WTC11 (cell line): ENCODE measurements around the gene NXPE2. TPM values are rescaled to one million over a fixed set of nuclear protein-coding genes. Genes with fewer than 3 reads are reported as not detected.

Experiments used
- ATAC-seq: fragments of 200-7000 bp; cut with Tn5 transposase; 2 replicates; pipeline ENCODE4 v1.10.0; 2021; ENCODE audit warnings: mild to moderate bottlenecking, moderate library complexity
- CTCF ChIA-PET: fragments of 300-600 bp; sonication (Branson Sonifier 250); formaldehyde crosslinking; loops from one replicate; lab custom pipeline; 2021; ENCODE audit warnings: antibody characterized with exemption; lab: Charles Lee
- POLR2A ChIA-PET: fragments of 350-600 bp; sonication (Branson Sonifier 250); formaldehyde crosslinking; loops from one replicate; lab custom pipeline; 2021; ENCODE audit warnings: antibody characterized with exemption; lab: Charles Lee
- DNase-seq: peaks from one replicate; pipeline ENCODE4 v3.0.0; 2021; ENCODE audit warnings: low spot score
- H3K27ac Mint-ChIP-seq: 2 replicates; pipeline ENCODE4 v1.8.0; 2021; ENCODE audit warnings: mixed read lengths
- H3K27me3 Mint-ChIP-seq: 2 replicates; pipeline ENCODE4 v1.8.0; 2021; ENCODE audit warnings: low read depth, mild to moderate bottlenecking, moderate library complexity, mixed read lengths
- H3K36me3 Mint-ChIP-seq: 2 replicates; pipeline ENCODE4 v1.8.0; 2021; ENCODE audit warnings: mixed read lengths
- H3K4me1 Mint-ChIP-seq: 2 replicates; pipeline ENCODE4 v1.8.0; 2022; ENCODE audit warnings: mixed read lengths
- H3K4me3 Mint-ChIP-seq: 2 replicates; pipeline ENCODE4 v1.8.0; 2021; ENCODE audit warnings: mild to moderate bottlenecking, moderate library complexity, mixed read lengths
- H3K9me3 Mint-ChIP-seq: 2 replicates; pipeline ENCODE4 v1.8.0; 2021; ENCODE audit warnings: mixed read lengths
- CREM ChIP-seq: sonication (generic); formaldehyde crosslinking; IDR thresholded peaks from 2 replicates; pipeline ENCODE4 v1.8.1; 2022; ENCODE audit warnings: mild to moderate bottlenecking, missing genetic modification reagents, moderate library complexity
- E2F4 ChIP-seq: sonication (generic); formaldehyde crosslinking; IDR thresholded peaks from 2 replicates; pipeline ENCODE4 v1.8.1; 2022; ENCODE audit warnings: low read depth, mild to moderate bottlenecking, moderate library complexity, missing genetic modification reagents, borderline replicate concordance
- ESRRA ChIP-seq: sonication (generic); formaldehyde crosslinking; IDR thresholded peaks from 2 replicates; pipeline ENCODE4 v1.8.1; 2022; ENCODE audit warnings: mild to moderate bottlenecking, missing genetic modification reagents, borderline replicate concordance
- FOXJ3 ChIP-seq: sonication (generic); formaldehyde crosslinking; IDR thresholded peaks from 2 replicates; pipeline ENCODE4 v1.9.0; 2021; ENCODE audit warnings: missing genetic modification reagents, mild to moderate bottlenecking, borderline replicate concordance
- GABPB1 ChIP-seq: sonication (generic); formaldehyde crosslinking; IDR thresholded peaks from 2 replicates; pipeline ENCODE4 v1.8.1; 2023; ENCODE audit warnings: mild to moderate bottlenecking, missing genetic modification reagents
- GRHL2 ChIP-seq: fragments of 250-450 bp; sonication (Bioruptor Pico); IDR thresholded peaks from 2 replicates; pipeline ENCODE4 v1.8.0; 2022; ENCODE audit warnings: mild to moderate bottlenecking, moderate library complexity; ENCODE audit not compliant: insufficient replicate concordance, severe bottlenecking
- NFATC4 ChIP-seq: fragments of 250-450 bp; sonication (Bioruptor Pico); IDR thresholded peaks from 2 replicates; pipeline ENCODE4 v1.9.0; 2021; ENCODE audit warnings: mild to moderate bottlenecking
- TCF7 ChIP-seq: sonication (generic); formaldehyde crosslinking; IDR thresholded peaks from 2 replicates; pipeline ENCODE4 v1.8.0; 2022; ENCODE audit warnings: mild to moderate bottlenecking, low read depth, missing genetic modification reagents, moderate library complexity
- ZMAT4 ChIP-seq: fragments of 250-450 bp; sonication (Bioruptor Pico); IDR thresholded peaks from 2 replicates; pipeline ENCODE4 v1.9.0; 2021; ENCODE audit warnings: mild to moderate bottlenecking
- ZNF121 ChIP-seq: sonication (generic); formaldehyde crosslinking; IDR thresholded peaks from 2 replicates; pipeline ENCODE4 v1.8.0; 2023; ENCODE audit warnings: missing genetic modification reagents
- ZNF138 ChIP-seq: sonication (generic); formaldehyde crosslinking; conservative IDR thresholded peaks from 2 replicates; pipeline ENCODE4 v1.8.1; 2022; ENCODE audit warnings: mild to moderate bottlenecking, moderate library complexity, missing genetic modification reagents
- ZNF317 ChIP-seq: sonication (generic); formaldehyde crosslinking; IDR thresholded peaks from 2 replicates; pipeline ENCODE4 v1.8.1; 2023; ENCODE audit warnings: low read depth, mild to moderate bottlenecking, moderate library complexity, missing genetic modification reagents, borderline replicate concordance
- ZNF425 ChIP-seq: fragments of 250-450 bp; sonication (Bioruptor Pico); conservative IDR thresholded peaks from 2 replicates; pipeline ENCODE4 v1.9.0; 2021; ENCODE audit warnings: mild to moderate bottlenecking
- total RNA-seq: library from RNA; stranded (reverse); gene quantifications from 3 replicates; pipeline ENCODE4 v1.2.3, GENCODE V29; 2021
- TF ChIP-seq, protein P1 (sequence below): sonication (generic); formaldehyde crosslinking; IDR thresholded peaks from 2 replicates; pipeline ENCODE4 v1.8.1; 2022; ENCODE audit warnings: low read depth, missing genetic modification reagents, borderline replicate concordance
- TF ChIP-seq, protein P2 (sequence below): sonication (generic); formaldehyde crosslinking; IDR thresholded peaks from 2 replicates; pipeline ENCODE4 v1.8.0; 2022; ENCODE audit warnings: mild to moderate bottlenecking, missing genetic modification reagents
- TF ChIP-seq, protein P3 (sequence below): fragments of 200-600 bp; IDR thresholded peaks from 2 replicates; pipeline ENCODE4 v1.8.0; 2022; ENCODE audit warnings: antibody characterized with exemption
- TF ChIP-seq, protein P4 (sequence below): sonication (generic); formaldehyde crosslinking; IDR thresholded peaks from 2 replicates; pipeline ENCODE4 v1.8.1; 2023; ENCODE audit warnings: mild to moderate bottlenecking, moderate library complexity, missing genetic modification reagents

NXPE2 gene
- total RNA-seq, 1 experiment from 2014 or later: not detected

DNA sequence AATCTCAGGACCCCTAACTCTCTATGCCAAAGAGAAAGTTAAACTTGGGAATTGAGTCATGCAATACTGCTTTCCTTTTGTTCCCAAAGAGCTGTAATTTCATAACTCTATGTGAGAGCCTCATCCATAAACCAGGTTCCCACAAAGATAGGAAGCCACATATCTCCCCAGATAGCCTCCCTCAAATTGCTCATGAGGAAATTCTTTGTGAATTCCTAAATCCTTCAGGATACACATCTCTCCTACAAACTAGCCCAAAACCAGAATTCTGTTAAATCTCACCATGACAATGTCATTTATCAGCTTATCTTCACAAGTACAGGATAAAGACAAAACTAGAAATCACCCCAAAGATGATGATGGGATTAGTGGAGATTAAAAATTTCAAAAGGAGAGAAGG is 4.7 kb upstream of the NXPE2 start (continued):
- TF ChIP-seq, protein P1, sequence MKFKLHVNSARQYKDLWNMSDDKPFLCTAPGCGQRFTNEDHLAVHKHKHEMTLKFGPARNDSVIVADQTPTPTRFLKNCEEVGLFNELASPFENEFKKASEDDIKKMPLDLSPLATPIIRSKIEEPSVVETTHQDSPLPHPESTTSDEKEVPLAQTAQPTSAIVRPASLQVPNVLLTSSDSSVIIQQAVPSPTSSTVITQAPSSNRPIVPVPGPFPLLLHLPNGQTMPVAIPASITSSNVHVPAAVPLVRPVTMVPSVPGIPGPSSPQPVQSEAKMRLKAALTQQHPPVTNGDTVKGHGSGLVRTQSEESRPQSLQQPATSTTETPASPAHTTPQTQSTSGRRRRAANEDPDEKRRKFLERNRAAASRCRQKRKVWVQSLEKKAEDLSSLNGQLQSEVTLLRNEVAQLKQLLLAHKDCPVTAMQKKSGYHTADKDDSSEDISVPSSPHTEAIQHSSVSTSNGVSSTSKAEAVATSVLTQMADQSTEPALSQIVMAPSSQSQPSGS: no peak
- TF ChIP-seq, protein P2, sequence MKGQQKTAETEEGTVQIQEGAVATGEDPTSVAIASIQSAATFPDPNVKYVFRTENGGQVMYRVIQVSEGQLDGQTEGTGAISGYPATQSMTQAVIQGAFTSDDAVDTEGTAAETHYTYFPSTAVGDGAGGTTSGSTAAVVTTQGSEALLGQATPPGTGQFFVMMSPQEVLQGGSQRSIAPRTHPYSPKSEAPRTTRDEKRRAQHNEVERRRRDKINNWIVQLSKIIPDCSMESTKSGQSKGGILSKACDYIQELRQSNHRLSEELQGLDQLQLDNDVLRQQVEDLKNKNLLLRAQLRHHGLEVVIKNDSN: no peak
- TF ChIP-seq, protein P3, sequence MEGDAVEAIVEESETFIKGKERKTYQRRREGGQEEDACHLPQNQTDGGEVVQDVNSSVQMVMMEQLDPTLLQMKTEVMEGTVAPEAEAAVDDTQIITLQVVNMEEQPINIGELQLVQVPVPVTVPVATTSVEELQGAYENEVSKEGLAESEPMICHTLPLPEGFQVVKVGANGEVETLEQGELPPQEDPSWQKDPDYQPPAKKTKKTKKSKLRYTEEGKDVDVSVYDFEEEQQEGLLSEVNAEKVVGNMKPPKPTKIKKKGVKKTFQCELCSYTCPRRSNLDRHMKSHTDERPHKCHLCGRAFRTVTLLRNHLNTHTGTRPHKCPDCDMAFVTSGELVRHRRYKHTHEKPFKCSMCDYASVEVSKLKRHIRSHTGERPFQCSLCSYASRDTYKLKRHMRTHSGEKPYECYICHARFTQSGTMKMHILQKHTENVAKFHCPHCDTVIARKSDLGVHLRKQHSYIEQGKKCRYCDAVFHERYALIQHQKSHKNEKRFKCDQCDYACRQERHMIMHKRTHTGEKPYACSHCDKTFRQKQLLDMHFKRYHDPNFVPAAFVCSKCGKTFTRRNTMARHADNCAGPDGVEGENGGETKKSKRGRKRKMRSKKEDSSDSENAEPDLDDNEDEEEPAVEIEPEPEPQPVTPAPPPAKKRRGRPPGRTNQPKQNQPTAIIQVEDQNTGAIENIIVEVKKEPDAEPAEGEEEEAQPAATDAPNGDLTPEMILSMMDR: no peak
- TF ChIP-seq CREM (CRISPR knock-in tag): no peak

DNA sequence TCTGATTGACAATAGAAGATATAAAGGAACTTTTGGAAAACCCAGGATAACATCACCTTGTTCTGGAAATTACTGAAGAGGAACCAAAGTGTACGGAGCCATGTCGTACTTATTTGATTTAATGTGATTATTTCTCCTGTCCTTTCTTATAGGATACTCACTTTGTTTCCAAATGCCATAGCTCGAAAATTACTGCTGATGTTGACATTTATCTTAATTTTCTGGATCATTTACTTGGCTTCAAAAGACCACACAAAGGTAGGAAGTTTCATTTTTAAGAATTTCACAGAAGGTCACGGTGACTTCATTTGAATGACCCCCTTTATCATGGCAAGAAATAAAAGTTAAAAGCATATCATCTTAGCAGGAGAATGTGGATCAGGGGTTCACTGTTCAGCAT is 1.2 kb downstream of the NXPE2 start:
- H3K9me3 Mint-ChIP-seq: peaks cover 70% of the 10 kb centered on the region
- ATAC-seq: no peak
- peaks cover 5% of the 10 kb centered on the region for H3K27me3 Mint-ChIP-seq
- H3K4me1 Mint-ChIP-seq: no peaks in the 10 kb centered on the region
- H3K27ac Mint-ChIP-seq: no peak overlapping the region
- no peak overlapping the region for H3K4me3 Mint-ChIP-seq
- POLR2A ChIA-PET: no interaction called here
- no peak for TF ChIP-seq ZMAT4 (CRISPR knock-in tag)
- no peak for TF ChIP-seq ZNF138 (CRISPR knock-in tag)
- no peak for TF ChIP-seq GABPB1
- no peak for TF ChIP-seq ZNF121 (CRISPR knock-in tag)
- TF ChIP-seq FOXJ3 (CRISPR knock-in tag): no peak
- no peak for TF ChIP-seq ESRRA (CRISPR knock-in tag)
- no peak for TF ChIP-seq TCF7 (CRISPR knock-in tag)
- TF ChIP-seq ZNF425 (CRISPR knock-in tag): no peak
- TF ChIP-seq ZNF317 (CRISPR knock-in tag): no peak
- TF ChIP-seq E2F4 (CRISPR knock-in tag): no peak
- TF ChIP-seq, protein P4, sequence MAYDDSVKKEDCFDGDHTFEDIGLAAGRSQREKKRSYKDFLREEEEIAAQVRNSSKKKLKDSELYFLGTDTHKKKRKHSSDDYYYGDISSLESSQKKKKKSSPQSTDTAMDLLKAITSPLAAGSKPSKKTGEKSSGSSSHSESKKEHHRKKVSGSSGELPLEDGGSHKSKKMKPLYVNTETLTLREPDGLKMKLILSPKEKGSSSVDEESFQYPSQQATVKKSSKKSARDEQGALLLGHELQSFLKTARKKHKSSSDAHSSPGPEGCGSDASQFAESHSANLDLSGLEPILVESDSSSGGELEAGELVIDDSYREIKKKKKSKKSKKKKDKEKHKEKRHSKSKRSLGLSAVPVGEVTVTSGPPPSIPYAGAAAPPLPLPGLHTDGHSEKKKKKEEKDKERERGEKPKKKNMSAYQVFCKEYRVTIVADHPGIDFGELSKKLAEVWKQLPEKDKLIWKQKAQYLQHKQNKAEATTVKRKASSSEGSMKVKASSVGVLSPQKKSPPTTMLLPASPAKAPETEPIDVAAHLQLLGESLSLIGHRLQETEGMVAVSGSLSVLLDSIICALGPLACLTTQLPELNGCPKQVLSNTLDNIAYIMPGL (CRISPR knock-in tag): no peak
- TF ChIP-seq, protein P3: no peak
- TF ChIP-seq GRHL2 (CRISPR knock-in tag): no peak
- no peak for TF ChIP-seq NFATC4 (CRISPR knock-in tag)
- TF ChIP-seq, all 79 proteins: peak for 0
- peaks cover 43% of the 10 kb centered on the region for H3K36me3 Mint-ChIP-seq
- CTCF ChIA-PET: no interaction called here
- DNase-seq: no peak
